ELR (cell line): ENCODE measurements around the gene PFKFB3.
"Not testable (repeated sequence)": the region's sequence is repeated elsewhere in the genome, so short reads cannot be mapped to it uniquely, and the experiment has no call there.

Experiments
- DNase-seq: peaks from one replicate; pipeline ENCODE4 v3.0.0-alpha.2; 2015; ENCODE audit warnings: low read depth

The PFKFB3 gene

GRCh38 chr10:6236349-6237198 is 33.8 kb downstream of the PFKFB3 start:
- no peak for DNase-seq

DNA sequence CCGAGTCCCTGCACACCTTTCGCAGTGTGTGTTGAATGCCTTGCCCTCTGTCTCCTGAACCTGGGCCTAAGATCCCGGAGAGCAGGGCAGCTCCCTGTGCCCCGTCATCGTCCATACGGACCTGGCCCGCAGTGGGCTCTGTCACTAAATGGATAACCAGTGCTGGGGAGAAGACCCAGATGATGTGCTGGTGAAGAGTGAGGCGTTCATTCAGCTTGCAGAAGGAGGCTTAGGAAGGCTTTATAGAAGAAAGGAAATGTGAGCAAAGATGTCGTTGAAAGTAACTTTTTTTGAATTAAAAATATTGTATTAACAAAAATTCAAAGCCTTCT is 34.4 kb downstream of the PFKFB3 start:
- DNase-seq = no peak

GRCh38 chr10:6238587-6239212 is 36.0 kb downstream of the PFKFB3 start:
- not testable (repeated sequence) for DNase-seq

- peak; percentile 100 for DNase-seq
Measured at GRCh38 chr10:6239213-6239991, 36.7 kb downstream of the PFKFB3 start.

- no peak for DNase-seq
Measured at GRCh38 chr10:6240254-6240653, 37.5 kb downstream of the PFKFB3 start.

DNA sequence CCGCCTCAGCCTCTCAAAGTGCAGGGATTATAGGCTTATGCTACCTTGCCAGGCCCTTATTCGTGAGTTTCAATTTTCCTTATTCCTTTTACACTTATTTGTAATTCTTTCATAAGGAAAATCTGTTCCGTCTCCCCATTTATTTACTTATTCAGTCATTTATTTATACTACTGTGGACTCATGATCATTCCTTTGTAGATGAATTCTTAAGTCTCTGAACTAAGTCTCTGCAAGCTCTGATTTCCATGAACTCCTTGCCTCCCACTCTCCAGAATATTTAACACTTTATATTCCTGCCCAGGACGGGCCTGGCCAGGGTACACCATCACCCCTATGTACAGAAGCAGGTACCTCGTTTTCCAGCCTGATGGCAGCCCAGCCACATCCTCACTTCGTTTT is 39.4 kb downstream of the PFKFB3 start:
- DNase-seq = no peak

- no peak for DNase-seq
Measured at GRCh38 chr10:6244510-6244909, 41.8 kb downstream of the PFKFB3 start.

- DNase-seq = no peak
Measured at GRCh38 chr10:6247041-6247712, 44.4 kb downstream of the PFKFB3 start.

- DNase-seq = not testable (repeated sequence)
Measured at GRCh38 chr10:6248908-6249307, 46.2 kb downstream of the PFKFB3 start.

DNA sequence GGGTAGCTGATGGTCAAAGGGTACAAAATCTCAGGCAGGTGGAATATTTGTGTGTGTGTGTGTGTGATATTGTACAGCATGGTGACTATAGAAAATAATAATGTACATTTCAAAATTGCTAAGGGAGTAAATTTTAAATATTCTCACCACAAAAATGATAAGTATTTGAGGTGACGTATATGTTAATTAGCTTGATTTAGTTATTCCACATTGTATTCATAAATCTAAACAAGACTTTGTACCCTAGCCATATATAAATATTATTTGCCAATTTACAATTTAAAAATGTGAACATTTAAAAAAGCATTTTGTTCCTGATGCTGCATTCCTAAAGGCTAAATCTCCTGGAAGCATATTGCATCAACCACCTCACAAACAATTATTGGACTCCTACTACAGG is 47.0 kb downstream of the PFKFB3 start:
- DNase-seq = no peak

GRCh38 chr10:6250745-6251144 is 48.0 kb downstream of the PFKFB3 start:
- DNase-seq = no peak

DNA sequence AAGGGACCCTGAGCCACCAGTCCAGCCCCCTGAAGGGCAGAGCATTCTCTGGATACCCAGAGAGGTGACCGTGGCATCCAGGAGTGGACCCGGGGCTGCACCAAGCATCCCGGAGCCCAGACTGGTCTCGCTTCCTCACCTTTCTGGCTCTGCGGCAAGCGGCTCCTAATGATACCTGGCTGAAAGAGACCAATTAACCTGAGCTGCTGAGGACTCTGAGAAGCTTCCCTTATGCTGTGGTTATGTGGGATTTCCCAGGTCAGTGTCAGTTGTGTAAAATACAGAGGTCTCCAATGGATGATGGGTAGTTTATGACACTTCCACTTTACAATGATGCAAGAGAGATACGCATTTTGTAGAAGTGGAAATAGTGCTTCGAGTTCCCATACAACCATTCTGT is 51.5 kb downstream of the PFKFB3 start:
- no peak for DNase-seq

DNA sequence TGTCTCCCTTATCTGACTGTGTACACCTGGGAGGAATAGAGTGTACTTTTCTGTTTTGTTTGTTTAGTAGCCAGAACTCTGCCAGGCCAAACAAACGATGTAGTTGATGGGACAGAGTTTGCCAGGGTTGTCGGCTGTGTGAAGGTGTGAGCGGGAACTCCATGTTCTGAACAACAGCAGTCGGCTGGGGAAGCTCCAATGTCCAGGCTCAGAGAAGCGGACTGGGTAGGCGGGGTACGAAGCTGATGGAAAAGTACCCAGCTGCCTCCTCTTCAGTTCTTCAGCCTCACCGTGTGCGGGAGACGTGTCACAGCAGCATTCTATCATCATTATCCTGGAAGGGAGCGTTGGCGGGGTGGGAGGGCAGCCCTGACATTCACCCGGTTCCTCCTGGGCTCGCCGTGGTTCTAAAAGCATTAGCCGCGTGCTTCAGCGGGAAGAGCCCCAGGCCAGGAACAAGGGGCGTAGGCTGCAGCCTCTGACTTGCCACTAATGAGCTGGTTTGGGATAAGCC is 52.9 kb downstream of the PFKFB3 start:
- DNase-seq = no peak

- DNase-seq = no peak
Measured at GRCh38 chr10:6256439-6256838, 53.7 kb downstream of the PFKFB3 start.

DNA sequence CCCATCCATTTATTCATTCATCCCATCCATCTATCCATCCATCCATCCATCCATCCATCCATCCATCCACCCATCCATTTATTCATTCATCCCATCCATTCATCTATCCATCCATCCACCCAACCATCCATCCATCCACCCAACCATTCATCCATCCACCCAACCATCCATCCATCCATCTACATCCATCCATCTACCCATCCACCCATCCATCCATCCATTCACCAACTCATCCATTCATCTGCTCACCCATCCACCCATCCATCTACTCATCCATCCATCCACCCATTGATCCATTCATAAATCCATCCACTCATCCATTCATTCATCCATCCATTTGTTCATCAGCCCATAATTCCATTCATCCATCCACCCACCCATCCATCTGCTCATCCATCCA is 56.4 kb downstream of the PFKFB3 start:
- DNase-seq = no peak

- DNase-seq = no peak
Measured at GRCh38 chr10:6260843-6261242, 58.1 kb downstream of the PFKFB3 start.

GRCh38 chr10:6267941-6268340 is 65.2 kb downstream of the PFKFB3 start:
- no peak for DNase-seq

DNA sequence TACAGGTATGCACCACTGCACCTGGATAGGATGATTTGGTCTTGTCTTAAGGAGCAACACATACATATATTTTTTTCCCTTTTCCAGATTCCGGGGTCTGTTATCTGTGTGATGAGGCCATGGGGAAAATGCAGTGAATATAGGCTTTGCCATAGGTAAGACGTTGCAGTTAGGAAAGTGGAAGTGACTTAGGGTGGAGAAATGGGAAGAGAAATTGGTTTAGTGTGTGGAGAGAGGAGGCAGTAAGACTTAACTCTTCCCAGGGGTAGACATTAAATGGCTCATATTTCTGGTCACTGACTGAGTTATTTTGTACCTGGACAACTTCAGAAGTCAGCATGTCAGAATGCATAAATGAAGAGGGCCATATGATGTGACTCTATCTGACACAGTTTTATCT is 66.7 kb downstream of the PFKFB3 start:
- no peak for DNase-seq

DNA sequence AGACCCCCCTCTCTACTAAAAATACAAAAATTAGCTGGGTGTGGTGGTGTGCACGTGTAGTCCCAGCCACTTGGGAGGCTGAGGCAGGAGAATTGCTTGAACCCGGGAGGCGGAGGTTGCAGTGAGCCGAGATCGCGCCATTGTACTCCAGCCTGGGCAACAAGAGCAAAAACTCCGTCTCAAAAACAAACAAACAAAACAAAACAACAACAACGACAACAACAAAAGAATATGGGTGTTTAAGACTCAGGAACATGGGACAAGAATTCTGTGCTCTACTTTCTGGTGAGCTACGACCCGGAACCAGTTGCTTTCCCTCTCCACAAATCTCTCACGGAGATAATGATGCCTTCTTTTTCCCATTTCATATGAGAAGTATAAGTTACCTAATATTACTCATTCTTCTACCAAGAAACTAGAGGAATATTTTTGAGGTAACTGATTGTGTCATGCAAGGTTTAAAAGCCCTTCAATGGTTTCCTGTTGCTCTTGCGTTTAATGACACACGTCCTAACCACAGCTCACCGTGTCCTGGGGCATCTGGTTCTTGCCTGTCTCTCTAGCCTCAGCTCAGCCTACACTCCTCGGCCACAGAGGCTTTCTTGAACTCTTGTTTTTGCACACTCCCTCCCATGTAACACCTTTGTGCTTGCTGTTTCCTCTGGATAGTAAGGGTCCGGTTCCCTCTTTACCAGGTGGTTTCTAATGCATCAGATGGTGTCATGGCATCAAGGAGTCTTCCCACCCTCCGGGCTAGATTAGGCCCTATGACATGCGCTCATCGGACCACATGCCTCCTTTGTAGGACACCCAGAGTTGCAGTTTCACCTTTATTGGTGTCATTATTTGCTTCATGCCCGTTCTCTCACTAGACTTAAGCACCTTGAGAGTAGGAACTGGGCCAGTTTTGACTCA is 67.5 kb downstream of the PFKFB3 start:
- peak; percentile 87 for DNase-seq

GRCh38 chr10:6270951-6271350 is 68.2 kb downstream of the PFKFB3 start:
- DNase-seq = no peak

DNA sequence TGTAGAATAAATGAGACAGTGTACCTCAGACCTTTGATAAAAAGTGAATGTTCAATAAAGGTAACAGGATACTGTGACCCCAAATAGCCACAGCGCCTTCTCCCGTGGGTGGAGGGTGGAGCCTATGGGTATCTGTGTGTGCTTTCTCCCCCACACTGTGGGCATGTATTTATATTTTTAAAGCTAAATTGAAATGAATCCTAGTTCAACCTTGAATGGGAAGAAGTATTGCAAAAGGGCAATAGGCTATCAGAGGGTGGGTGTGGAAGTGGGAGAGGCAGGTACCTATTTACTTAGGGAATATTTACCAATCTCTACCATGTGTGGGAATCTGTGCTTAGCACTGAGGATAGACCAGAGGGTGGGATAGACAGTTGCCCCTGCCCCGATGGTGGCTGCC is 68.9 kb downstream of the PFKFB3 start:
- DNase-seq = no peak
